ENCODE results near the gene MPO. TPM values are rescaled to one million over a fixed set of nuclear protein-coding genes. Genes with fewer than 3 reads are reported as not detected.

Gene MPO, protein sequence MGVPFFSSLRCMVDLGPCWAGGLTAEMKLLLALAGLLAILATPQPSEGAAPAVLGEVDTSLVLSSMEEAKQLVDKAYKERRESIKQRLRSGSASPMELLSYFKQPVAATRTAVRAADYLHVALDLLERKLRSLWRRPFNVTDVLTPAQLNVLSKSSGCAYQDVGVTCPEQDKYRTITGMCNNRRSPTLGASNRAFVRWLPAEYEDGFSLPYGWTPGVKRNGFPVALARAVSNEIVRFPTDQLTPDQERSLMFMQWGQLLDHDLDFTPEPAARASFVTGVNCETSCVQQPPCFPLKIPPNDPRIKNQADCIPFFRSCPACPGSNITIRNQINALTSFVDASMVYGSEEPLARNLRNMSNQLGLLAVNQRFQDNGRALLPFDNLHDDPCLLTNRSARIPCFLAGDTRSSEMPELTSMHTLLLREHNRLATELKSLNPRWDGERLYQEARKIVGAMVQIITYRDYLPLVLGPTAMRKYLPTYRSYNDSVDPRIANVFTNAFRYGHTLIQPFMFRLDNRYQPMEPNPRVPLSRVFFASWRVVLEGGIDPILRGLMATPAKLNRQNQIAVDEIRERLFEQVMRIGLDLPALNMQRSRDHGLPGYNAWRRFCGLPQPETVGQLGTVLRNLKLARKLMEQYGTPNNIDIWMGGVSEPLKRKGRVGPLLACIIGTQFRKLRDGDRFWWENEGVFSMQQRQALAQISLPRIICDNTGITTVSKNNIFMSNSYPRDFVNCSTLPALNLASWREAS
- total RNA-seq = 0.42 TPM
- long read RNA-seq = 0 reads

DNA sequence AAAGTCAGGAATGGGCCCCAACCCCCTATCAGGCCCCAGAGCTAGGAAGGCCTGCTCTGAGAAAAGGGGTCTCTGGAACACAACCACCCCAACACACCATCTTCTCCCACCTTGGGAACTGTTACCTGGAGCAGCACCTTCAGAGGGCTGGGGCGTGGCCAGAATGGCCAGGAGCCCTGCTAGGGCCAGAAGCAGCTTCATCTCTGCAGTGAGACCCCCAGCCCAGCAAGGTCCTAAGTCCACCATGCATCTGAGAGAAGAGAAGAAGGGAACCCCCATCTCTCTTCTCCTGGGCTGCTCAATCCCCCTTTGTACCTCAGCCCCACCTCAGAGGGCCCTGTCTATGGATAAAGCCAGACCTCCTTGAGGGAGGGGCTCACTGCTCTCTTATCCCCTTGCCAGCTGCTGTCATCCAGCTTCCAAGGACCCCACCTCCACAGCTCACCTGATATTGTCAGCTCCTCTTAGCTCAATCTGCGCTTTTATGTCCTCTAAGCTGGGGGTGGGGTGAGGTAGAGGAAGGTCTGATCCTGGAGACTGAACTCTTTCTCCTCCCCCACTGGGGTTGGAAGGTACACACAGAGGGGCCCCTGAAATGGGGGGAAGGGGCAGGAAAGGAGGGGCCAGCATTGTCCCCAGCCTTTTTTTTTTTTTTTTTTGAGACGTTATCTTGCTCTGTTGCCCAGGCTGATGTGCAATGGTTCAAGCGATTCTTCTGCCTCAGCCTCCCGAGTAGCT lies at the start of gene MPO:
TSS of gene MPO (minus strand) at position 456 of the 738 bp plus-strand sequence. CDS start at position 279, 177 bp downstream.
- DNase-seq = no peak
- ATAC-seq = no peak
- intact Hi-C loops (cut with micrococcal nuclease) = no loop called here

DNA sequence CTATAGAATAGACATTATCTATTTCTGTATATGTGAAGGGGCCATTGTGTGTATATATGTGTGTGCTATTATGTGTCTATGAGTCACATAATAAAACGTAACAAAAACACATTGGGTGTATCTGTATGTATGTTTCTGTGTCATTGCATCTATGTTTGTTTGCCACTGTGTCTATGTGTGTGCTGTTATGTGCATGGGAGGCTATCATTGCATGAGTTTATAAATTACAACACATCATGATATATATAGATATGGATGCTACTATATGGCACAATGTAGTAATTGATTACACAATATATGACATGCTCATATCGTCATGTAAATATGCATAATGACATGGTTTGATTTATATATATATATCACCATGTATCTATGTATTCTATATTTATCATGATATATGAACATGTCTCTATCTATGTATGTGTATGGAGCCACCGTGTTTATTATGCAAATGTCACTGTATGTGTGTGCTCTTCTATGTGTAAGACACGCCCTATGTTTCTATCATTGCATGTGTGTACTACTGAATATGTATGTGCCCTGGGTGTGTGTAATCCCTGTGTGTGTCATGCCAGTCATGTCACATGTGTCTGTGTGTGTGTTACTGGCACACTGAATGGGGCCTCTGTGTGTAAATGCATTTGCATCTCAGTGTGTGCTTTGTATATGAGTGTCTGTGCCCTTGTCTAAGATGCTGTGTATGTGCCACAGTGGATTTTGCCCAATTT lies 49.2 kb upstream of the MPO start:
- intact Hi-C loops (cut with micrococcal nuclease) = loop anchor here (5.0 kb wide), 1 partner anchor 97 kb away; no protein-coding TSS in a partner anchor
- DNase-seq (no peak), ATAC-seq (no peak)

DNA sequence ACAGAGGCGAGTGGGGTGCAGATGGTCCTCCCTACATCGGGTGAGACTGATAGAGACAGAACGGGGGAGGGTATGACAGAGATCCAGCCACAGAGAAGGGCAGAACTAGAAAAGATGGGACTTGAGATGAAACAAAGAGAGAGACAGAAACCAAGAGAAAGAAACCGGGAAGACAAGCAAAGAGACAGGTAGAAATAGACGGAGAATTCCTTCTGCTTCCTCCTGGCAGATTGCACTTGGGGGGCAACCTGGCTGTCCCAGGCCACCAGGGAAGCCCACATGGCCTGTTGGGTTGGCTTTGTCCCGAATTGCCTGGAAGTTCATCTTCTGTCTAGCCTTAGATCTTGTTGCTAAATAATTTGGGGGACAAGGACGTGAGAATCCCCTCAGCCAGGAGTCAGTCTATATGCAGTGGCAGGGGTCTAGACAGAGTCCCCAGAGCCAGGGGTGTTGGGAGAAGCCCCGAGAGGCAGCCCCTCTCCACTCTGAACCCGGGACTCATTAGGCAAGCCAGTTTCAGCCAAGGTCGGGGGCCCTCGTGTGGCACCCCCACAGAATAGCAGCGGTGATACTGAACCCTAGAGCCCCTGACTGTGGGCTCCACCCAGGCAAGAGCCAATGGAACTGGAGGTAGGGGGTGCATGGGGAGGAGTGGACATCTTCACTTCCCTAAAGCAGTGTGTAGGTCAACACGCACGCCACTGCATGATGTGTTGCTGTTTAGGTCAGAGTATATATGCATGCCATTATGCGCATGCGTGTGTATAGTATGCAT lies 48.5 kb upstream of the MPO start:
- DNase-seq = peak; percentile 53
- peak; percentile 33 for ATAC-seq
- intact Hi-C loops (cut with micrococcal nuclease) = no loop called here

DNA sequence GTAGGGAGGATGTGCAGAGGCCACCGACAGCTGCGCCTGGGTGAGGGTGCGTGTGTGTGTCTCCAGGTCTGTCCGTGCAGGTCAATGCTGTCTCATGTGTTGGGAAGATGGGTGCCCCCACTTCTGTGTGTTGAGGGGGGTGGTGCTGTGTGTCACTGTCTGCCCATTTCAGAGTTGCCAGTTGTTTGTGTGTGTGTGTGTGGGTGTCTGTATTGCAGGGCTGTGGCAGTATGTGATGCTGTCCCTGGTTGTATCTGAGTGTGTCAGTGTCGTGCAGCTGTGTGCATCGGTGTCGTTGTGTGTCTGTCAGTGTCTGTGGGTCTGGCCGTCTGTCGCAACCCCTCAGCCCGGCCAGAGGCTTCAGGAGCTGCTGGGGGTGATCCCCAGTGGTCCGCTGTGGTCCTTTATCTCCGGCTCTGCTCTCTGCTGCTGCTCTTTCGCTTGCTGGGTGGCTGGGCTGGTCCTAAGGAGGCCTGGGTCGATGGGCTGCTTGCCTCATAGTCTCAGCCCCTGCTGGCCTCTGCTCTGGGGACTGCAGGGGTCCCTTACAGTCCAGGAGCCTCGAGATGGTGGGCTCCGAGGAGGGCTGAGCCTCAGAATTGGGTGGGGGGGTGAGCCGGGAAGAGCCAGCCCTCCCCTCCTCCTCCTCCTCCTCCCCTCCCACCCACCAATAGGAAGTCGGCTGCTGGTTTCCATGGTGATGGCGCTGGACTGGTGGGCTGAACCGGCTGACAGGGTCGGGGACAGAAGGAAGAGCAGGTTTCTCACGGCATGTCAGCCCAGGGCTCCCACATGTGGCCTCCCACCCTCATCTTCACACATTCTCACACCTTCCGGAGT lies 47.7 kb upstream of the MPO start, which contains the start of gene TSPOAP1:
TSS of gene TSPOAP1 (minus strand) at position 601 of the 840 bp plus-strand sequence. CDS start 875 bp downstream, outside the sequence.
- ATAC-seq (no peak), DNase-seq (peak; percentile 41)
- intact Hi-C loops (cut with micrococcal nuclease) = no loop called here

- no peak for ATAC-seq
- DNase-seq = peak; percentile 21
- intact Hi-C loops (cut with micrococcal nuclease) = no loop called here
Observed at GRCh38 chr17:58327363-58328194, 46.8 kb upstream of the MPO start.

GRCh38 chr17:58326609-58327362 lies 46.1 kb upstream of the MPO start:
- intact Hi-C loops (cut with micrococcal nuclease) = no loop called here
- DNase-seq (peak; percentile 14), ATAC-seq (no peak)

- DNase-seq = peak; percentile 19
- intact Hi-C loops (cut with micrococcal nuclease) = no loop called here
Observed at GRCh38 chr17:58325976-58326468, 45.3 kb upstream of the MPO start.

DNA sequence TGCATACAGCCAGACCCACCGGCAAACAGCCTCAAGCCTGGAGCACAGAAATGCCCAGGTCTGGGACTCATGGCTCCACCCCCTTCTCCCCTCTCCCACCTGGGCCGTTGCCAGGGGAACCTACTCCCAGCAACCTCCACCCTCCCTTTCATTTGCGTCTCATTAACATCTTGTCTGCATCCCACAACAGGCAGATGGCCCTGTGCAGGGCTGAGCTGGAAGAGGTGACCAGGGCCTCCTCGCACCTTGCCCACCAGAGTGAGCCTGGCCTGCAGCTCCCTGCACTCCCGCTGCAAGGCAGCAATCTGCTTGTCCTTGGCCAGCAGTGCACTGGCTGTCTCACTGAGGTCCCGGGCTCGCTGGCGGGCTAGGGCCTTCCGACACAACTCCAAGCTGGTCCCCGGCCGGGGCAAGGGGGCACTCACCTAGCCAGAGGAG lies 44.6 kb upstream of the MPO start:
- intact Hi-C loops (cut with micrococcal nuclease) = no loop called here
- ATAC-seq = no peak
- peak; percentile 28 for DNase-seq

More at GRCh38 chr17:58325976-58326468, 45.3 kb upstream of the MPO start:
- ATAC-seq = no peak

DNA sequence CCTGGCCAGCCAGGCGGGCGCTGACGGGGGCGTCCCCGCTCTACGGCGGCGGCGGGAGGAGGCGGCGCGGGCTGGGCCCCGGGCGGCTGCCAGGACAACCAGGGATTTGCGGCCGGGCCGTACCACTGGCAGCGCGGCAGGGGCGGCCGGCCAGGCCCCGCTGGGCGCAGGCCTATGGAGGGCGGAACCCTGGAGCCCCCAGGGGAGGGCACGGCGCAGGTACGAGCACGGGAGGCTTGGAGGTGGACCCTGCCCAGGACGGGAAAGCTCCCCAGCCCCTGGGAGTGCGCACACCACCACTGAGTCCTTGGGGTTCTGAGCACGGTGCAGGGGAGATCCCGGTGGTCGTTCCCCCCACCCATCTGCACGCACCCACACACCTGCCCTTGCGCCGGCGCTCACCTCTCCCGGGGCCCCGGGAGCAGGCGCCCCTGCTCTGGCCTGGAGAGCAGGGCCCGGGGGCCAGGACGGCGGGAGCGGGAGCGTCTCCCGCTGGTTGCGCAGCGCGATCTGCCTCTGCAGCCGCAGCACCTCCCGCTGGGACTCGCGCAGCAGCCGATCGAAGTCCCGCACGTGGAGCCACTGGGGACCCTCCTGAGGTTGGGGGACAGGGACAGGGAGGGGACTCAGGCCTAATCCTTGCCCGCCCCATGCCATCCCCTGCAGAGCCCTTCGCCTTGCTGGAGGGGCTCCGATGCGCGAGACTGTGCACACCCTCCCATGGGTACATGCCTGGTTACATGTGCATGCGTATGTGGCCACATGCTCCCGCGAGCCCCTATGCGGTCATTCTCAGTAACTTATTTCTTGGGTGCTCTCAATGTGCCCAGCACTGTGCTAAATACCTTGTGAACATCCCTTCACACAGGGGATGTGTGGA lies 43.9 kb upstream of the MPO start:
- intact Hi-C loops (cut with micrococcal nuclease) = no loop called here
- ATAC-seq (peak; percentile 85), DNase-seq (peak; percentile 76)

- DNase-seq (no peak), ATAC-seq (no peak)
Observed at GRCh38 chr17:58324056-58324408, 43.3 kb upstream of the MPO start.

GRCh38 chr17:58323366-58324055 lies 42.8 kb upstream of the MPO start:
- peak; percentile 63 for ATAC-seq
- intact Hi-C loops (cut with micrococcal nuclease) = no loop called here
- peak; percentile 32 for DNase-seq

More at GRCh38 chr17:58324056-58324408, 43.3 kb upstream of the MPO start:
- intact Hi-C loops (cut with micrococcal nuclease) = no loop called here

DNA sequence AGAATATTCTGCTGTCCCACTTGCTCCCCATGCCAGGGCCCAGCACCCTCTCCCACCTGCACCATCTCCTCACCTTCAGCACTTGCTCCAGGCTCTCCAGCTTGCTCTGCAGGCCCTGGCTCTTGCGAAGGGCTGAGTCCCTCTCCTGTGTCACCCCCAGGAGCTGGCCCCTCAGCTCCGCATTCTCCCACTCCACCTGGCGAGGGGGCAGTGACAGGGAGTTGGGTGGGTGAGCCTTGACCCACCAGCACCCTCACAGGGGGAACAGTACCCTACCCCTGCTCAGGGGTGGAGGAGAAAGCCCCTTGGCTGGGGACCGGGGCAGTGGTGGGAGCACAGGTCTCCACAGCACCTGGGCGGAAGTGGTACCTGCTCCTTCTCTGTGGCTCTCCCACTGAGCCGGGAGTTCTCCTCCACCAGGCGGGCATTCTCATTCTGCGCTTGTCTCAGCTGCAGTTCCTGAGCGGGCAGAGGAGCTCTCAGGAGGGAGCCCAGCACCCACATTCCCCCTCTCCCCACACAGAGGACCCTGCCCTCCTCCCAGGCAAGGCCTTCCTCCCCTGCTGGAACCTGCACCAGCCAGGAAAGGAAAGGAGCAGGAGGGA lies 41.9 kb upstream of the MPO start:
- ATAC-seq (no peak), DNase-seq (peak; percentile 7)
- intact Hi-C loops (cut with micrococcal nuclease) = no loop called here
